ENCODE data around the gene USH2A.

DNA sequence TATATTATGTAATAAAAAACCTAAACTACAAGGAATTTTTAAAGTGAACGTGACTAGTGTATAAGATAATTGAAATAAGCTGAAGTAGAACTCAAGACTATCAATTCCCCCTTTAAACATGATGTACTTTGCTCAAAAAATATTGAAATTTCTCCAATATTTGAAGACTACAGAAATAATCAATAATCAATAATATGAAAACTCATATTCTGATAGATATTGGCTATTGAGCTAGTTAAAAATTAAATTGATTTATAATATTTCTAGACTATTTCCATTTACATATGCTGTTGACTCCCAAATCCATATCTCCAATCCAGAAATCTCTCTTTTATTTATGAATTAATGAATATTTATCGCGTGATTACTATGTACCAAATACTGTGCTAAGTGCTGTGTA is 133.2 kb downstream of the USH2A start:
- TF ChIP-seq CTCF (IDR thresholded peaks at IDR 0.05) (no peak), POLR2A (IDR thresholded peaks at IDR 0.05) (no peak)
